H9 (cell line): ENCODE data around the gene HDGFL1. TPM values are rescaled to one million over a fixed set of nuclear protein-coding genes. Genes with fewer than 3 reads are reported as not detected.

Source experiments
- DNase-seq: peaks from one replicate; pipeline ENCODE4 v3.0.0-alpha.2; 2017
- H2AFZ ChIP-seq: one replicate; pipeline ENCODE4 v1.6.1; 2013; ENCODE audit warnings: mild to moderate bottlenecking, low read length, control low read depth, moderate library complexity
- H2AK5ac ChIP-seq: 2 replicates; pipeline ENCODE4 v1.6.1; 2013; ENCODE audit warnings: low read length, control low read depth, mixed read lengths; ENCODE audit not compliant: insufficient read length
- H2BK120ac ChIP-seq: one replicate; pipeline ENCODE4 v1.6.1; 2013; ENCODE audit warnings: low read depth, mild to moderate bottlenecking, low read length, control low read depth, inconsistent platforms; ENCODE audit not compliant: poor library complexity, severe bottlenecking
- H2BK12ac ChIP-seq: 2 replicates; pipeline ENCODE4 v1.6.1; 2013; ENCODE audit warnings: low read length, control low read depth, mixed read lengths, low read depth; ENCODE audit not compliant: insufficient read length
- H2BK15ac ChIP-seq: 2 replicates; pipeline ENCODE4 v1.6.1; 2013; ENCODE audit warnings: low read depth, low read length, control low read depth
- H2BK20ac ChIP-seq: one replicate; pipeline ENCODE4 v1.6.1; 2013; ENCODE audit warnings: low read depth, mild to moderate bottlenecking, low read length, control low read depth, inconsistent platforms; ENCODE audit not compliant: poor library complexity, severe bottlenecking
- H2BK5ac ChIP-seq: 2 replicates; pipeline ENCODE4 v1.6.1; 2013; ENCODE audit warnings: low read length, control low read depth, mixed read lengths; ENCODE audit not compliant: insufficient read length
- H3K14ac ChIP-seq: 2 replicates; pipeline ENCODE4 v1.6.1; 2013; ENCODE audit warnings: low read length, control low read depth; ENCODE audit not compliant: insufficient read depth
- H3K18ac ChIP-seq: 2 replicates; pipeline ENCODE4 v1.6.1; 2013; ENCODE audit warnings: low read depth, mild to moderate bottlenecking, mixed read lengths, low read length, control low read depth; ENCODE audit not compliant: insufficient read length
- H3K23ac ChIP-seq: 2 replicates; pipeline ENCODE4 v1.6.1; 2013; ENCODE audit warnings: low read length, control low read depth, mixed read lengths, low read depth; ENCODE audit not compliant: insufficient read length
- H3K23me2 ChIP-seq: 2 replicates; pipeline ENCODE4 v1.6.1; 2013; ENCODE audit warnings: low read depth, mild to moderate bottlenecking, mixed read lengths, low read length, control low read depth; ENCODE audit not compliant: insufficient read length, poor library complexity, severe bottlenecking
- H3K27ac ChIP-seq: 2 replicates; pipeline ENCODE4 v1.5.1; 2013; ENCODE audit warnings: low read length, control low read depth, mixed read lengths, low read depth; ENCODE audit not compliant: insufficient read length
- H3K27me3 ChIP-seq: 2 replicates; pipeline ENCODE4 v1.6.1; 2013; ENCODE audit warnings: low read length, control low read depth, inconsistent platforms; ENCODE audit not compliant: insufficient read depth
- H3K4ac ChIP-seq: 2 replicates; pipeline ENCODE4 v1.6.1; 2013; ENCODE audit warnings: low read depth, mild to moderate bottlenecking, control low read depth, inconsistent platforms, low read length, moderate library complexity
- H3K4me1 ChIP-seq: 2 replicates; pipeline ENCODE4 v1.6.1; 2013; ENCODE audit warnings: low read length, control low read depth, inconsistent platforms; ENCODE audit not compliant: insufficient read depth
- H3K4me2 ChIP-seq: 2 replicates; pipeline ENCODE4 v1.6.1; 2013; ENCODE audit warnings: low read length, control low read depth, mixed read lengths; ENCODE audit not compliant: insufficient read length, insufficient read depth
- H3K56ac ChIP-seq: 2 replicates; pipeline ENCODE4 v1.6.1; 2013; ENCODE audit warnings: low read depth, mild to moderate bottlenecking, mixed read lengths, low read length, control low read depth; ENCODE audit not compliant: insufficient read length
- H3K79me1 ChIP-seq: 2 replicates; pipeline ENCODE4 v1.6.1; 2013; ENCODE audit warnings: low read depth, mild to moderate bottlenecking, moderate library complexity, low read length, control low read depth, inconsistent platforms; ENCODE audit not compliant: insufficient read depth, poor library complexity, severe bottlenecking
- H3K79me2 ChIP-seq: 2 replicates; pipeline ENCODE4 v1.6.1; 2013; ENCODE audit warnings: low read length, control low read depth, inconsistent platforms; ENCODE audit not compliant: insufficient read depth
- H3K9ac ChIP-seq: 2 replicates; pipeline ENCODE4 v1.6.1; 2013; ENCODE audit warnings: low read length, control low read depth, mixed read lengths; ENCODE audit not compliant: insufficient read length; ENCODE audit errors: extremely low read depth
- H3K9me3 ChIP-seq: one replicate; pipeline ENCODE4 v1.6.1; 2013; ENCODE audit warnings: low read depth, low read length, inconsistent platforms; ENCODE audit not compliant: control insufficient read depth
- H3T11ph ChIP-seq: one replicate; pipeline ENCODE4 v1.6.1; 2013; ENCODE audit warnings: mild to moderate bottlenecking, low read length, control low read depth, inconsistent platforms
- H4K20me1 ChIP-seq: one replicate; pipeline ENCODE4 v1.6.1; 2013; ENCODE audit not compliant: control insufficient read depth, insufficient read length, insufficient read depth
- H4K5ac ChIP-seq: 2 replicates; pipeline ENCODE4 v1.6.1; 2013; ENCODE audit warnings: low read depth, mild to moderate bottlenecking, mixed read lengths, low read length, control low read depth; ENCODE audit not compliant: insufficient read length
- H4K8ac ChIP-seq: replicated peaks from 2 replicates; pipeline ENCODE4 v1.6.1; 2013; ENCODE audit warnings: low read length, control low read depth, mixed read lengths, low read depth; ENCODE audit not compliant: insufficient read length
- H4K91ac ChIP-seq: 2 replicates; pipeline ENCODE4 v1.6.1; 2013; ENCODE audit warnings: low read depth, mild to moderate bottlenecking, moderate library complexity, mixed read lengths, low read length, control low read depth; ENCODE audit not compliant: insufficient read length
- H3K27ac Mint-ChIP-seq, 3 experiments: 2 replicates in 2 of 3; 3 replicates in 1 of 3; pipeline ENCODE4 v1.8.0; 2020 to 2021; ENCODE audit warnings: mixed read lengths in 3 of 3, mild to moderate bottlenecking in 1 of 3, moderate library complexity in 1 of 3
- H3K27me3 Mint-ChIP-seq: 2 replicates; pipeline ENCODE4 v1.8.0; 2021; ENCODE audit warnings: low read depth, mild to moderate bottlenecking, moderate library complexity, mixed read lengths
- H3K36me3 Mint-ChIP-seq, 3 experiments: 2 replicates in 2 of 3; 3 replicates in 1 of 3; pipeline ENCODE4 v1.8.0; 2020 to 2021; ENCODE audit warnings: low read depth in 3 of 3, mixed read lengths in 3 of 3; ENCODE audit not compliant: insufficient read depth in 1 of 3
- H3K4me1 Mint-ChIP-seq, 2 experiments: 2 replicates each; pipeline ENCODE4 v1.8.0; 2020; ENCODE audit warnings: mixed read lengths in 2 of 2
- H3K4me3 Mint-ChIP-seq, 2 experiments: 2 replicates in 1 of 2; 3 replicates in 1 of 2; pipeline ENCODE4 v1.8.0; 2020 to 2021; ENCODE audit warnings: mild to moderate bottlenecking in 2 of 2, mixed read lengths in 2 of 2, moderate library complexity in 1 of 2
- H3K9me3 Mint-ChIP-seq, 2 experiments: 2 replicates in 1 of 2; 3 replicates in 1 of 2; pipeline ENCODE4 v1.8.0; 2020; ENCODE audit warnings: mild to moderate bottlenecking in 2 of 2, mixed read lengths in 2 of 2, moderate library complexity in 1 of 2
- CTCF ChIP-seq: fragments of 200-600 bp; sonication (generic); conservative IDR thresholded peaks from 3 replicates; pipeline ENCODE4 v1.8.0; 2021; ENCODE audit warnings: antibody characterized with exemption, mild to moderate bottlenecking
- WGBS: extraction: QIAGEN DNeasy Blood & Tissue Kit; methylation state at CpG from one replicate; pipeline ENCODE4 v1.1.7; 2013; ENCODE audit warnings: missing lambda C conversion rate, low lambda C conversion rate, mixed read lengths; ENCODE audit not compliant: insufficient read length; ENCODE audit errors: extremely low coverage; 5-methylcytosine and 5-hydroxymethylcytosine counted together
- total RNA-seq: library from RNA; stranded (reverse); gene quantifications from 2 replicates; pipeline ENCODE4 v1.2.1, GENCODE V29; 2021

HDGFL1 gene
- total RNA-seq, 1 experiment from 2014 or later: not detected

GRCh38 chr6:22529866-22530265, 39.5 kb upstream of the HDGFL1 start:
- no peak overlapping the region for H4K5ac ChIP-seq
- no peak overlapping the region for H3K18ac ChIP-seq
- H2BK5ac ChIP-seq: no peak overlapping the region
- H3K9ac ChIP-seq: no peak overlapping the region
- no peak overlapping the region for H3K4me2 ChIP-seq
- H3K56ac ChIP-seq: no peak overlapping the region
- H3K14ac ChIP-seq: no peak overlapping the region
- Mint-ChIP-seq H3K4me3 (no peak overlapping the region), H3K27ac (no peak overlapping the region), H3K4me1 (no peaks in the 10 kb centered on the region), H3K36me3 (no peaks in the 10 kb centered on the region), H3K27me3 (no peaks in the 10 kb centered on the region), H3K9me3 (no peaks in the 10 kb centered on the region)
- H3K79me2 ChIP-seq: no peaks in the 10 kb centered on the region
- no peaks in the 10 kb centered on the region for H3K27me3 ChIP-seq
- H2BK15ac ChIP-seq: no peak overlapping the region
- H3T11ph ChIP-seq: no peak overlapping the region
- no peaks in the 10 kb centered on the region for H3K9me3 ChIP-seq
- H2BK12ac ChIP-seq: no peak overlapping the region
- TF ChIP-seq CTCF: no peak
- no peak overlapping the region for H4K91ac ChIP-seq
- H2BK120ac ChIP-seq: no peak overlapping the region
- WGBS: no CpG with 5 or more reads among the region's 1 CpG
- H3K4me1 ChIP-seq: no peaks in the 10 kb centered on the region
- H2BK20ac ChIP-seq: no peak overlapping the region
- no peak overlapping the region for H3K4ac ChIP-seq
- H3K23ac ChIP-seq: no peak overlapping the region
- no peak for DNase-seq
- no peak overlapping the region for H2AFZ ChIP-seq
- H2AK5ac ChIP-seq: no peak overlapping the region
- no peaks in the 10 kb centered on the region for H4K20me1 ChIP-seq
- no peaks in the 10 kb centered on the region for H3K23me2 ChIP-seq
- H3K27ac ChIP-seq: no peak overlapping the region
- no peak overlapping the region for H4K8ac ChIP-seq
- H3K79me1 ChIP-seq: no peaks in the 10 kb centered on the region
